ENCODE results near the gene ACVR1B. TPM values are rescaled to one million over a fixed set of nuclear protein-coding genes. Genes with fewer than 3 reads are reported as not detected.
A peak's percentile ranks its signal among the peaks of the same experiment; 100 is the strongest.

The ACVR1B gene
- total and polyA plus RNA-seq, 9 of the 15 experiments (the other 6 are each of a cell fraction or from before 2014, with no cell fraction given): 0.97 to 15.1 (median 6.8) TPM

GRCh38 chr12:51908876-51909592 lies 42.5 kb upstream of the ACVR1B start (continued):
- TF ChIP-seq E2F5 (CRISPR knock-in tag; IDR thresholded peaks at IDR 0.05): no peak
- peak; percentile 67; the same call in 1 of the 2 replicates for TF ChIP-seq EP300 (IDR thresholded peaks at IDR 0.05; ENCODE audit: low read length)
- TF ChIP-seq STAT5A (IDR thresholded peaks at IDR 0.05; ENCODE audit: borderline replicate concordance, low read length): peak; percentile 70
- peak; percentile 10; the same call in 1 of the 2 replicates for TF ChIP-seq SOX6 (IDR thresholded peaks at IDR 0.05)
- TF ChIP-seq ZNF134 (CRISPR knock-in tag; conservative IDR thresholded peaks at IDR 0.05): no peak
- TF ChIP-seq NCOR1 (IDR thresholded peaks at IDR 0.05): peak; percentile 82
- peak; percentile 80 for TF ChIP-seq MEIS2 (IDR thresholded peaks at IDR 0.05; ENCODE audit: partially characterized antibody)
- TF ChIP-seq ZNF57 (CRISPR knock-in tag; IDR thresholded peaks at IDR 0.05): no peak
- no peak for TF ChIP-seq BRD9 (IDR thresholded peaks at IDR 0.05; ENCODE audit: low read depth, partially characterized antibody)
- peak; percentile 72 for TF ChIP-seq GATA2 (CRISPR knock-in tag; IDR thresholded peaks at IDR 0.05)
- TF ChIP-seq SREBF1 (IDR thresholded peaks at IDR 0.05; ENCODE audit: borderline replicate concordance, low read depth, low read length): no peak
- no peak for TF ChIP-seq CEBPG (CRISPR knock-in tag; IDR thresholded peaks at IDR 0.05)
- TF ChIP-seq CEBPG (tag; conservative IDR thresholded peaks at IDR 0.05 in 1 of 2, IDR thresholded peaks at IDR 0.05 in 1 of 2): no peak
- peak; percentile 45; the same call in 1 of the 2 replicates for TF ChIP-seq ZEB2 (IDR thresholded peaks at IDR 0.05)
- no peak for TF ChIP-seq ZBTB34 (CRISPR knock-in tag; IDR thresholded peaks at IDR 0.05)
- peak; percentile 77 to 82 for TF ChIP-seq KDM1A (IDR thresholded peaks at IDR 0.05)
- TF ChIP-seq PRPF4 (IDR thresholded peaks at IDR 0.05; ENCODE audit: insufficient read depth, low read depth, low read length, poor library complexity, severe bottlenecking): no peak
- no peak for TF ChIP-seq BRF2 (IDR thresholded peaks at IDR 0.05; ENCODE audit: borderline replicate concordance, insufficient read depth, insufficient read length)
- TF ChIP-seq THAP7 (CRISPR knock-in tag; IDR thresholded peaks at IDR 0.05): no peak
- TF ChIP-seq ZNF121 (CRISPR knock-in tag; conservative IDR thresholded peaks at IDR 0.05): peak; percentile 83
- TF ChIP-seq PML (IDR thresholded peaks at IDR 0.05; ENCODE audit: low read length): peak; percentile 63; the same call in 1 of the 2 replicates
- peak; percentile 80 for TF ChIP-seq PRDM10 (IDR thresholded peaks at IDR 0.05; ENCODE audit: partially characterized antibody)
